GM18502 (cell line): ENCODE data around the gene AUH.
"Not testable (repeated sequence)": the region's sequence is repeated elsewhere in the genome, so short reads cannot be mapped to it uniquely, and the experiment has no call there.

ENCODE experiments used
- ATAC-seq: cut with Tn5 transposase; IDR thresholded peaks from one replicate; pipeline ENCODE4 v1.9.1; 2021; ENCODE audit warnings: mild to moderate bottlenecking; ENCODE audit not compliant: unreplicated experiment, poor library complexity

The AUH gene, protein sequence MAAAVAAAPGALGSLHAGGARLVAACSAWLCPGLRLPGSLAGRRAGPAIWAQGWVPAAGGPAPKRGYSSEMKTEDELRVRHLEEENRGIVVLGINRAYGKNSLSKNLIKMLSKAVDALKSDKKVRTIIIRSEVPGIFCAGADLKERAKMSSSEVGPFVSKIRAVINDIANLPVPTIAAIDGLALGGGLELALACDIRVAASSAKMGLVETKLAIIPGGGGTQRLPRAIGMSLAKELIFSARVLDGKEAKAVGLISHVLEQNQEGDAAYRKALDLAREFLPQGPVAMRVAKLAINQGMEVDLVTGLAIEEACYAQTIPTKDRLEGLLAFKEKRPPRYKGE

DNA sequence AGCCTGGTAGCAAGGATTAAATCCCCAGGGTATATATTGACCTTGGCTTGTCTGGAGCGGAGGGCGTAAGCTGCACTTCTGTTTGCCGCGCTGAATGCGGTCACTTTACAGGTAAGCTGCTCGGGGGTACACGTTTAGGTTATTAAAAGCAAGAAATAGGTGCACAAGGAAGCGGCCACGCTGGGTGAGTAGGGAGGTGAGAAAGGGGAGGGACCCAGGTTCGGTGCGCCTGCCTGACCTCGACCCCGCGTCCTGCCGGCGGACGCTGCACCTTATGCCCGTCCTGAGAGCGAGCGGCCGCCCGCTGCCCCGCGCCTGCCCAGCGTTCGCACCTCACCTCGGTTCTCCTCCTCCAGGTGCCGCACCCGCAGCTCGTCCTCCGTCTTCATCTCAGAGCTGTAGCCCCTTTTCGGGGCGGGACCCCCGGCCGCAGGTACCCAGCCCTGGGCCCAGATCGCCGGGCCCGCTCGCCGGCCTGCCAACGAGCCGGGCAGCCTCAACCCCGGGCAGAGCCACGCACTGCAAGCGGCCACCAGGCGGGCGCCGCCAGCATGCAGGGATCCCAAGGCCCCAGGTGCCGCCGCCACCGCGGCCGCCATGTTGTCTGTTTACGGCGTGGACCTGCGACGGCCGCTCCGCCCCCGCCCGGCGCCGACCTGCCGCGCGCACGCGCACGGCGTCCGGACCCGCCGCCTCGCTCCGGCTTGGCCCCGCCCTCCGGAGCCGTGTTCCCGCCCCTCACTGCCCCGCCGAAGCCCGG is at the start of gene AUH:
TSS of gene AUH (minus strand) at position 628 of the 760 bp plus-strand sequence. CDS start at position 599, 29 bp downstream.
- peak; percentile 86 for ATAC-seq

DNA sequence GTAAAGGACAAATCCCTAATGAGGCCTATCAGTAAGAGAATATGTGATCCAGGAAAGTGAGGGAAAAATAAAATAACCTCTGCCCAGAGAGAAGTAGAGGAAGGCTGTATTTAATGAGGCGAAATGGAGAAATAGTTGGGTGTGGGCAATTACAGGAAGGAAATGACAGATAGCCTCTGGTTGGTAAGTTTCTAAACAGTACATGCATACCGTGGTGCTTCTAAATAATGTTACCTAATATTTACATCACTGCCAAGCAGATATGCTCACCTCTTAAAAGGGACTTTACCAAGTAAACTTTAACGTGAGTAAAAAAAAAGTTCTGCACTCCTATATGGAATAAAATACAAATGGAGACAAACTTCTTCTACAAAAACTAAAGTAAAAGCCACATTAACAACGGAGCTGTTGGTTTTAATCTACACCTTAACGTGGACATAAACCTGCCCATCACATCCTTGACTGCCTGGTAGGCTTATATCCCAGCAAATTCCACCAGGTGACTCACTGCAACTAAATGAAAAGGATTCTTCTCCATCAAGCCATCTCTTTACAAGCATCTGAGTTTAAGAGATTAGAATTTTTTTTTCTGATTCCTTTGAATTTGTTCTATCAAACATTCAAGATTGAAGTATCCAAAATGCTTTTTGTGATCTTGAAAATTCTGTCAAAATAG is 49.5 kb upstream of the AUH start:
- ATAC-seq, result no peak

DNA sequence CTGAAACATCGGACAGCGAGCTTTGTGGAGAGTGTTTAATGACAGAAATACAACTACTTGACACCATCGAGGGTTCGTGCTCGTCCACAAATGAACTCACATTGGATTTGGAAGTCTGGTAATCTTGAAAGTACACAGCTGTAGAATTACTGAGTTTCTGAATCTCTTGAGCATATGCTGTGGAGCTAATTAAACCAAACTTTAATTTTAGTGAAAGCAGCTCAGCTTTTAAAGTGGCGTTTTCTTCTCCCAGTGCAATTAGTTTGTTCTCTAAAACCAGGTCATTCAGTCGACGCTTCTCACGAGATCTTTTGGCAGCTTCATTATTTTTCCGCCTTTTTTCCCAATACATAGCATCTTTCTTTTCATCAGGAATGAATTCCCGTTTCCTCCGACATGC is 48.4 kb upstream of the AUH start:
- no peak for ATAC-seq

DNA sequence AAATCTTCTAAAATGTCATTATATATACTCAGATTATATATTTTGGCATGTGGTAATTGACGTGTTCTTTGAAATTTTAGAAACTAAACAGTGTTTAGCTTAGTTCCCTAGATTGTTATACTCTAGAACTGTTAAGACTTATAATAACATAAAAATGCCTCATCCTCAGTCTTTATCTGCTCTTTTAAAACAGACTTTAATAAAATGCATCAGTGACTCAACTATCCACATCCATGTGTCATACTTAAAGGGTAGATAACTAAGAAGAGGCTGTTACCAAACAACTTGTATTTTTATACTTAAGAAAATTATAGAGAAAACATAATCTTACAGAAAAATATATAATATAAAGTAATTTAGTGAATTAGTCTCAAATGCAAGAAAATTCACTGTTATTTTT is 46.8 kb upstream of the AUH start:
- no peak for ATAC-seq

DNA sequence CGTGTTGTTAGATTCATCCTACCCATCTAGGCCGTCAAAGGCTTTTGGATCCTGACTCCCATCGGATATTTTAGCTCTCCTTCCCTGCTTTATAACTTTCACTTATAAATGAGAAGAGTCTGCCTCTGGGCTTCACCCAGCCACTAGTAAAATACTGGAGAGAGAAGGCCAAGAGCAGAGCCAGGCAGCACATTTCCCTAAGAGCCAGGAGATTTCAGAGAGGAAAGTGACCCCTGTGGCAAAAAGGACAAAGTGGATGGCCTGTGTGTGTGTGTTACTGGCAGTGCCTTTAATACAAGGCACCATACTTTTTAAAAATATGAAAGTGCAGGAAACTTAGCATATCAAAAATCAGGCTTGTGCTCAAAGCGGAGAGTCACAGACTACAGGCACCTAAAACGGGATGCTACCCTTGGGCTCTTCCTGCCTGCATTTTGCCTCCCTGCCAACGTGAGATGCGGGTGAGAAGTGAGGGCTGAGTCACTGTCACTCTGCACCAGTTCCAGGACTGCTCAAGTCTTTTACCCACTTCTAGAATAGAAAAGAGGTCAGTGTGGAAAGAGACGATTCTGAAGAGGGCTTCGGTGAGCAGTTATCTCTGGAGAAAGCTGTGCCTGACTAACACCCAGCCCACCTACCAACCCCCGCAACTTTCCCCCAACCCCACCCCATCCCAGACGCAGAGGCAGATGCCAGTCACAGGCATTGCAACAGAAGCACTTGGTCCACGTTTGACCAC is 46.0 kb upstream of the AUH start:
- no peak for ATAC-seq

DNA sequence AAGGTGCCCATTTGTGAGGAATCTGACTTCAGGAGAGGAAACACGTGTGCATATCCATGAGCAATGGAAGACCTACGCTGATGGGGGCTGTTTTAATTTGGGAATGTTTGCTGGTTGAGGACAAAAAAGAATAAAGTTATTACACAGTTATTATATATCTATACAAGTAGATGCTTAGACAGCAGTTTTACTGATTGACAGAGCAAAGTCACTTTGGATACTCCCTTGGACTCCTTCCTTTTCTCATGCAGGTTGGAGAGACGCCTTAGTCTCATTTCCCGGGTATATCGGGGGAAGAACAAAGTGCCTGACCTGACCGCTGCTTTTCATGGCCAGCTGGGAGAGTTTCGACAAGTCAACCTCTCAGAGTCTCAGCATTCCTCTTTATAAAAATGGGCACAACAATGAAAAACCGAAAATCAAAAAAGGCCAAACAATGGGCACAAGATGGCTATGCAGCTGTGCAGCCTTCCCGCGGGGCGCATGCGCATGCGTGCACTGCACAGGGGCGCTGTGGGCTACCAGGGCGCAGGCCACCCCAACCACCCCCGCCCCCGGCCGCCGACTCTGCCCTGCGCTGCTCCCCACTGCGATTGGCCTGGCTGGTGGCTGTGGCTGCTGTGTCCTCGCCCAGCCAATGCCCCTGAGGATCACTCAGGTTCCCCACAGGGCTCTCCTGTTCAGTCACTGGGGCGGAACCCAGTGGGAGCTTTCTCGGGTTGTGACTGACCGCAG is 43.8 kb upstream of the AUH start:
- no peak for ATAC-seq

DNA sequence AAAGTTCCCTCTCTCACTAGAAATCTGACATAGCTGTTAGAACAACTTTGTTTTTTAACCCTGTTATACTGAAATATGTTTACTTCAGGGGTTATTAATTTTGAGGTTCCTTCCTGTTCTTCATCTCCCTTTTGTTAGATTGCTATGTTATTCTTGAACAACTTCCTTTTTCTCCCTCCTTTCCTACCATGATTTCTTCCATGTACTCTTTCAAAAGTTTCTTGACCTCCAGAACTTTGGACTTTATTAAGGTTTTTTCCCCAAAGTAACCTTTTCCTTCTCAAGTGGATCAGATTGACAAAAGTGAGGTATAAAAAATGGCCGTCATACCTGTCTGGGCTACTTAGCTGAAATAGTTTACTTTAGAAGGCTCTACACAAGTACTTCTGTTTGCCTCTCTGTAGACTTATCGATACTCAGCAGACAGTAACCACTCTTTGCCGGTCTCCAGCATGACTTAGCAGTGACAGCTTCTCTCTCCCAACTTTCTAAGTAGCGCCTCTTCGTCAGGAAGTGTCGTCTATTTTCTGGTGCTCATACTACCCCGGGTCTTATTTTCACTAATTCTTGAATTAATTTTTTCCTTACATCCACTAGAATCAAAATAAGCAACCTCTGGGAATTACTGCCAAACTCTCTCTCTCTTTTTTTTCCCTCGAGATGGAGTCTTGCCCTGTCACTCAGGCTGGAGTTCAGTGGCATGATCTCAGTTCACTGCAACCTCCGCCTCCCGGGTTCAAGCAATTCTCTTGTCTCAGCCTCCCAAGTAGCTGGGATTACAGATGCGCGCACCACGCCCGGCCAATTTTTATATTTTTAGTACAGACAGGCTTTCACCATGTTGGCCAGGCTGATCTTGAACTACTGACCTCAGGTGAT is 42.2 kb upstream of the AUH start:
- no peak for ATAC-seq

DNA sequence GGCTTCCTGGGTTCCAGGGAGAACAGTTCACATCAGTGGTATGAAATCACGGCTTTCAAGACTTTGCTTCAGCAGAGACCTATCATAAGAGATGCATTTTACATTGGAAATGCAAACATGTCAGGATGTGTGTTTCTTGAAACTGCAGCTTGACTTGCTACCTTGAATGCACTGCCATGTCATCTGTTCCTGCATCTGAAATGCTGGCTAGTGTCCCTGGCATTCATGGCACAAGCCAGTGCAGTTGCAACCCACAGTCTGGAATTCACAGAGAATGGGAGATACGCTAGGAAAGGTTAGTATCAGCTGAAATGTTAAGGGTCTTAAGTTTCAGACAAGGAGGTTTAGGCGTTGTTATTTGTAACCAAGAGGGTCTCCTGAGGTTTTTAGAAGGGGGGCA is 37.2 kb upstream of the AUH start:
- no peak for ATAC-seq

DNA sequence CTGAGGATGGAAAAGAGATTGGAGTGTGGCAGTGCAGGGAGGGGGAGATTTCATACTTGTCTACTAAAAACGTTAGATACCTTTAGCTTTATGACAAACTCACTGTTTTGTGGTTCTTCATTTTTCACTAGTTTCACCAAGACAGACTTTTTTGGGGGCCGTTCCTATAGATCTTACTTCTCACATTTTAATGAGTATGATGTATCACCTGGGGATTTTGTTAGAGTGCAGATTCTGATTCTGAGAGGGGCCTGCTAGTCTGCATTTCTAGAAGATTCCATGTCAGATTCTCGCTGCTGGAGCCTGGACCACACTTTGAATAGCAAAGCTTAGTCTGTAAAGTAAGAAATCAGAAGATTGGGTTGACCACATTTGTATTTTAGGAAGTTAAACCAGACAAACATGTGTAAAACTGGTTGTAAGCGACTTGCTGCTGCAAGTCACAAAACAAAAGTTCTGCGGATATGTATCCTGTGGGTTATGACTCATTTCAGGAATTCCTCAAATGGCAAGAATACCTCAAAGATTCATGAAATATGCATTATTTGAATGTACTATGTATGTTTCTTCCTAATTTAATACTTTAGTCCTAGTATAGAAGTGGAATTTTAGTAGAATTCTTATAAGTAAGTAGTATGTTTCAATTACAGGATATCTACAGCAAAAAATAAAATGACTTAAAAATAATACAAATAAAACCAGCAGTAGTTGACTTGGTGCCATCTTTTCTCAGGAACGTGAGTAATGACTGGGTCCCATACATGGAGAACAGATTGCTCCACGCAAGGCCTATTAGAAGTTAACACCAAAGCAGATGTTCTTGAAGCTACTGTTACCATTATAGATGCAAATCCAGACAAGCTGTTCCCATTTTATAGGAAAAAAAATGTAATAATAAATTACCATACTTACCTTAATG is 34.1 kb upstream of the AUH start:
- ATAC-seq, result no peak

DNA sequence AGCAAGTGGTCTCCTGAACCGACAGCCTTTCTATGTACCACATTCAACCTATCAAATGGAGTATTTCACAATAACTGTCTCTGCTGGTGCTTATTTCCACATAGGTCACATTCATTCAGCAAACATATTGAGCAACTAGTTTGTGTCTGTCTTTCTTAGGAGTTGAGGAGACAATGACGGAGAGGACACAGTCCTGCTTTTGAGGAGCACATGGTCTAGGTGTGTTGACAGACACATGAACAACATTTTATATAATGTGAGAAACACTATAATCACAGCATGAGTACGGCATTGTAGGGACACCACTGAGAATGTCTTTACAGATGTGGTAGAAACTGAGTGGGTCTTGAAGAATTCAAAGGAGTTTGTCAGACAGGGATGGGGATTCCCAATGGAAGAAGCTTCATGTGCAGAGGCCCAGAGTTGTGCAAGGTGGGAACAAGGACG is 33.4 kb upstream of the AUH start:
- no peak for ATAC-seq

DNA sequence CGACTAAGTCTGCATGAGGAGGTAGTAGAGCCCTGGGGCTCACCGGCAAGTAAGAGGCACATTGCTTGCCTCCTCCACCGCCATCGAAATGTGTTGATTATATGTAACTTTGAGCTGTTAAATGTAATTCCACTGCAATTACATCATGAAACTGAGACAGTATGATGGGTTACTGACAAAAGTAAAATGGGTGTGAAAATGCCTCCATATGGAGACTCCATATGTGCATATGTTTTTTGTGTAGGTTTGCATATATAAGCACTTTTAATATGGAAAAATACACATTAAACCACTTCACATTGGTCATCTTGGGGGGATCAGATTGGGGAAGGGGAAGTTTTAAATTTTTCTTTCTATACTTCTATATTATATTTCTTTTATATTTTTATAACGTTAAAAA is 32.1 kb upstream of the AUH start:
- ATAC-seq, result no peak

DNA sequence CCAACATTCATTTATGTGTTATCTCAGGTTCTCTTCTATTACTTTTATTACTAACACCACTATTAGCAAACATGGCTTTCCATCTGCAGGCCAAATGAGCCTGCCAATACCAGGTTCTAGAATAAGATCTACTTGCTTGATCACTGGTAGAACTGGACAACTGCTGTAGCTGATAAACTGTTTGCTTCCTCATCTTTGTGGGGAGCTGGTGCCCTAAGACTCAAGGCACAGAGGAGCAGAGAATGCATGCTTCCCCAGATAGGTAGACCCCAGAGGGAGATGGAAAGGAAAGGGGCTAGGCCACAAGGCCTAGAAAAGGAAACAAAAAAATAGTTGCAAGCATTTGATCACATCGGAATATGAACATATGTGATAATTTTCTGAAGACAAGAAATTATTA is 30.7 kb upstream of the AUH start:
- ATAC-seq, result no peak

DNA sequence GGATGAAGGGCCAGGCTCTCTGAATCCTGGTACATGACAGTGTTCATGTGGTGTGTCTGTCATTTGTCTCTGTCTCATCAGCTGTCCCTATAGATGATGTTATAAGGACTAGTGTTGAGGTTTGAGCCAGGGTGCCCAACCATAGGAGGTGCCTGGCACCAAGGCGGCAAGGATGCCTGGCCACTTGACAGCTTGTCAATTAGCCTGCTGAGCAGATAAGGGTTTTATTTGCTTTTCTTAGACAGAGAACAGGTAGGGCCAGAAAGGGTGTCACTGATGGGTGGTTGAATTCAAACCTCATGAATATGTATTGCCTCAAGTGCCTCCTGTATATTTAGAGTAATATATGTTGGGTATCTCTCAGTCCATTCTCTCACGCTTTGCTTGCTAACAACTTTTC is 30.1 kb upstream of the AUH start:
- no peak for ATAC-seq

DNA sequence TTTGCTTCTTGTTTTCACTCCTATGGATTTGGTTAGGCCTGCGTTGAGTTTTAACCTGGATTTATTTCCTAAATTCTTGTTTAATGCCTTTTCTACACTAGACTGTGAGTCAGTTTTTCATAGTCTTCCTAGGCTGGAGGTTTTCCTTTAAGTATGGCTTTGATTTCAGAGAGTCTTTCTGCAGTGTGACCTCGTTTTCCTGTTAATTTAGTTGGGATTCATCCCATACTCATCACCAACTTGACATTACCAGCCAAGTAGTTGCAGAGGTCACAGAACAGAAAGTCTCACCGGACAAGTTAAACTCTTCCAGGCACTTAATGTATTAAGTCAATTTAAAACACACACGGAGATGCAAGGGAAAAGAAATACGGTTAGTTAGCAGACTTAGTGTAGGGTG is 29.7 kb upstream of the AUH start:
- no peak for ATAC-seq

DNA sequence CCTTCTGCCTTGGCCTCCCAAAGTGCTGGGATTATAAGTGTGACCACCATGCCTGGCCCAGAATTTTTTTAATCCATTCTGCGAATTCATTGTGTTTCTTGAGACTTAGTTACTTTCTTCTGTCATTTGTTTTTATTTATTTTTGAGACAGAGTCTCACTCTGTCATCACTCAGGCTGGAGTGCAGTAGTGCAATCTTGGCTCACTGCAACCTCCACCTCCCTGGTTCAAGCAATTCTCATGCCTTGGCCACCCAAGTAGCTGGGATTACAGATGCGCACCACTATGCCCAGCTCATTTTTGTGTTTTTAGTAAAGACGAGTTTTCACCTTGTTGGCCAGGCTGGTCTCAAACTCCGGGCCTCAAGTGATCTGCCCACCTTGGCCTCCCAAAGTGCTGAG is 28.0 kb upstream of the AUH start:
- ATAC-seq, result not testable (repeated sequence)

DNA sequence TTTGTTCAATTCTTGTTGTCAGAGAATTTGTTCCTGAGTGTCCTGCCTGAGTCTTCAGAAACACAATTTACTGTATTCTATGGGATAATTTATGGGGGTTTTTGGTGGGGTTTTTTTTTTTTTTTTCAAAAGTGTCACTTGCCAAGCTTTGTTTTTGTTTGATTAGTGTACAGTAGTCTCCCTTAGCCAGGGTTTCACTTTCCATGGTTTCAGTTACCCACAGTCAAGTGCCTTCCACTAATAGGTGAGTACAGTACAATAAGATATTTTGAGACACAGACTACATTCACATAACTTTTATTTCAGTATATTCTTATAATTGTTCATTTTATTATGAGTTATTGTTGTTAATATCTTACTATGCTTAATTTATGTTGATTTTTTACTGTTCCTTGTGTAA is 25.0 kb upstream of the AUH start:
- no peak for ATAC-seq

DNA sequence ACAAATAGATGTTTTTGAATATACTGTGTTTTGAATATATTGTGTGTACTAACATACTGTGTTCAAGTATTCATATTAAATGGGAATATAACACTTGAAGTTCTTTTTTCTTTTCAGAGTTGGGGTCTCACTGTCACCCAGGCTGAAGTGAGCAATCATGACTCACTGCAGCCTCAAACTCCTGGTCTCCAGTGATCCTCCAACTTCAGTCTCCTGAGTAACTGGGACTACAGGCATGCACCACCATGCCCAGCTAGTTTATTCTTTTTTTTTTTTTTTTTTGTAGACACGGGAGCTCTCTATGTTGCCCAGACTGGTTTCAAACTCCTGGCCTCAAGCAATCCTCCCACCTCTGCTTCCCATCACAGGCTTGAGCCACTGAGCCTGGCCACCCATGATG is 23.2 kb upstream of the AUH start:
- ATAC-seq, result no peak

DNA sequence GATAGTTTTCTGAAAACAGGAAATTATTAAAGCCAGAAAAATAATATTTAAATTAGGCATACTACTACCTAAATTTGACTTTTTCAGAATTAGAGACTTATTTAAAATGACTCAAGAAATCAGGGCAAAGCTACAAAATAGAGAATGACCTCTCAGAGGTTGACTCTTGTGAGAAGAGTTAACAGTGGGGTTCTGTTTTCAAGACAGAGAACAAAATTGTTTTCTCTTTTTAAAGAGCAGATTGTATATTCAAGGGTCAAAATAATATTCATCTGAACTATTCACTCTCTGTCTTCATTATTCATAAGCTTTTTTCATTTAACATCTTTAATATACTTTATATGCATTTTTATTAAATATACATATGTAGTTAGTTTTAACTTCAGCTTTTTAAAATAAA is 21.9 kb upstream of the AUH start:
- no peak for ATAC-seq
